GM21825 (cell line): ENCODE measurements around the gene FNDC10.
A peak's percentile ranks its signal among the peaks of the same experiment; 100 is the strongest.
"Not testable (repeated sequence)": the region's sequence is repeated elsewhere in the genome, so short reads cannot be mapped to it uniquely, and the experiment has no call there.

Experiments
- ATAC-seq: cut with Tn5 transposase; IDR thresholded peaks from one replicate; pipeline ENCODE4 v1.9.1; 2021; ENCODE audit warnings: mild to moderate bottlenecking, moderate library complexity; ENCODE audit not compliant: unreplicated experiment

FNDC10 gene

DNA sequence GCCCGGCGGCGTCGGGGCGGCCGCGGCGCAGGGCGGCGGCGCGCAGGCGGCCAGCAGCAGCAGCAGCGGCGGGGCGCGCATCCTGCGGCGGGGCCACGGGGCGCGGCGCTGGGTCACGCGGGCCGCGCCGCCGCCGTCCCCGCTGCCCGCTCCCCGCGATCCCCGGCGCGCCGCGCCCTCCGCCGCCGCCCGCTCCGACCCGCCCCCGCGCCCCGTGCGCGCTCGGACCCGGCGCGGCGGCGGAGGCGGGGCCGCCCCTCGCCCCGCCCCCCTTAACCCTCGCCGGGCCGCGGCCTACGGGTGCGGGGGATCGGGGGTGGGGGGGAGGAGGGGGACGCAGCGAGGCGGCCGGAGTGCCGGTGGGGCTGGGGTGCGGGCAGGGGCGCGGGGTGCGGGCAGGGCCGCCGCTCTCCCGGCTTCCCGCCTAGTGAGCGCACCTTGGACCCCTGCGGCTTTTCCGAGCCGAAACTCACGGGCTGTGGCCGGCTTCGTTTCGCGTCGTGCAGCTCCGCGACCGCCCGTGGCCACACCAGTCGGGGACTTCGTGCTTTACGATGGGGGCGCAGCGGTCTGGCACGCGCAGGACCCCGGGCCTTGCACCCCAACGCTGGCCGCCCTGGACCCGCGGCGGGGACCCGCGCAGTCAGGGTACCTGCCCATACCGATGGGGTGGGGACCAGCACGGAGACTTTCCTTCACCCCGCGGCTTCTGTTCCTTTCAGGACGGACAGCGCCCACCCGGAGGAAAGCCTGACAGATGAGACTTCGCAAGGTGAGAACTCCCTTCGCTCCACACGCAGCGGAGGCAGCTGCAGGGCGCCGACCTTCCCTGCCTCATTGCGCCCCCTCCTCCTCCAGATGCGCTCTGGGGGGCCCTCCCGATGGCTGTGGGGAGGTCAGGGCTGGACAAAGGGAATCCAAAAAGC lies at the start of gene FNDC10:
Gene FNDC10 (minus strand): TSS at position 201 of the 926 bp plus-strand sequence. CDS start 120 bp downstream, at position 81.
- ATAC-seq: no peak

DNA sequence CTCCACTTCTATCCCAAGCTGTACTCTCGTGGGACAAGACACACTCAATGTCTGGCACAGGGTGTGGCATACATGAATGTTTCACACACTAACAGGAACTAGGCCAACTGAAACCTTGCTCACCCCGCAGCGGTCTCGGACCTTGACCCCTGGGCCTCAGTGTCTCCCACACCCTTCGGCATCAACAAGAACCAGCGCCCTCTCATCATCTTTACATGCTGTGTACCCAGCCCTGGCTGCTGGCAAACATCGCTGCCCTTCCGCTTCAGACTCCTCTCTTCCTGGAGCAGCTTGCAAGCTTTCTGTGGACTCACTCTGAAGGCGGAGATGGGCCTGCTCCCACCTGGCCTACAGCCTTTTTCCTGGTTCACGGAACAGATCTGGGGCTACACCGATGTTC lies 48.3 kb upstream of the FNDC10 start:
- not testable (repeated sequence) for ATAC-seq

DNA sequence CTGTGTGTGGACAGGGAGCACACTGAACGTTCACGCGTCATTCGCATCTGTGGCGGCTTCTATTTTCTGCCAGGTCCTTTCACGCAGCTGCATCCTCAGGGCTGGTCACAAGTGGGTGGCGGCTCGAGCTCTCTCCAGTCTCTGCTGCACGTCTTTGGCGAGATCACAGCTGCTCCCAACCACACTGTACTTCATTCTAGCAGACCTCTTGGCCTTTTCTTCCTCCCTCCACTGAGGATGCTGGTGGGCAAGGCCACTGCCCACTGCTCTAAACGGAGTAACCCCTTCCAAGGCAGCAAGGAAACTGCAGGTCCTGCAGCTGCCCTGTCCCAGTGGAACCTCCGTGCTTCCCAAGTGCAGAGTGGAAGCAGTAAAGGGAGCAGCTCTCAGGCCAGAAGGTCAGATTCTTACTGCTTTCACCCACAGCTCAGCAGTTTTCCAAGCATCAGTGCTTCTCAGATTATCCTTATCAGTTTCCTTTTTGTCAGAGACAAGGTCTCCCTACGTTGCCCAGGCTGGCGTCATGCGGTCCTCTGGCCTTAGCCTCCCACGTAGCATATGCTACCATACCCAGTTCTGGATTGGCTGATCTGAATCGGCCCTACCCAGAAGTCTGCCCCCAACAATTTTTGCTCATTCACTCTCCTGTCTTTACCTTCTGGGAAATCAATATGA lies 47.8 kb upstream of the FNDC10 start:
- not testable (repeated sequence) for ATAC-seq

- ATAC-seq: not testable (repeated sequence)
Observed at GRCh38 chr1:1646326-1646725, 46.4 kb upstream of the FNDC10 start.

DNA sequence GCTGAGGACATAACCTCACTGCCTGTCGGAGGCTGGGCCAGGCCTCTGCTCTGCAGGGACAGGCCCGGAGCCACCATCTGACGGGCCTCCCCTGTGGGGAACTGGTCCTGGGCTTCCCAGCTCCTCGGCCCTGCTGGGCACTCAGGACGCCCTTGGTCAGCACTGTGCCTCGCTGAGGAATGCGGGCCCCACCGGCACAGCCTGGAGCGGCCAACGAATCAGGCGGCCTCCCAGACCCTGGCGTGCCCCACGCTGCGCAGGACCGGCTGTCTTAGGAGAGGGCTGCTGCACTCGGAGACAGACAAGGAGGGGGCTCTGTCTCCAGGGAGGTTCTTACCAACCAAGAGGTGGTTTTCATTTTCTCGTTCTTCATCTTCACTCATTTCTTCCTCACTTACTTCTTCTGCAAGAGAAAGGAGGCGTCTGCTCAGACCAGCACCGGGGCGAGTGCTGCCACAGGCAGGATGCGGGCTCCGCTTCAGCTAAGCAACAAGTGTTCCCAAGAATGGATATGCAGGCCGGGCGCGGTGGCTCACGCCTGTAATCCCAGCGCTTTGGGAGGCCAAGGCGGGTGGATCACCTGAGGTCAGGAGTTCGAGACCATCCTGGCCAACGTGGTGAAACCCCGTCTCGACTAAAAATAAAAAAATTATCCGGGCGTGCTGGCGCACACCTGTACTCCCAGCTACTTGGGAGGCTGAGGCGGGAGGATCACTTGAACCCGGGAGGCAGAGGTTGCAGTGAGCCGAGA lies 41.0 kb upstream of the FNDC10 start:
- not testable (repeated sequence) for ATAC-seq

GRCh38 chr1:1640081-1640480 lies 40.1 kb upstream of the FNDC10 start:
- ATAC-seq: not testable (repeated sequence)

DNA sequence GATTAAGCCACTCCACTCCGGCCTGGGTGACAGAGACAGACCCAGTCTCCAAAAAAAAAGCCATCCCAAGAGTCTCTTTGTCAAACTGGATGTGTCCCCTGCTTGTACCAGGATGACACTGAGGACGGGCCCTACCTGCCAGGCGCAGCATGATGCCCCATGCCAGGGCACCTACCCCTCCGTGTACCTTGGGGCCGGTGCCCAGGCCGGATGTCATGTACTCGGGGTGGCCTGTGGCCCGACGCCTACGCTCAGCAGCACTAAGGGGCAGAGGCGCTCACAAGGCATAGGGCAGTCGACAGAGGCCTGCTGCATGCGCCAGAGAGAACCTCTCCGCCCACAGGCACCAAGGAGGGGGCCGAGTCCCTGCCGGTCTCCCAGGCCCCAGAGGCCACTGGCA lies 39.4 kb upstream of the FNDC10 start:
- ATAC-seq: not testable (repeated sequence)

DNA sequence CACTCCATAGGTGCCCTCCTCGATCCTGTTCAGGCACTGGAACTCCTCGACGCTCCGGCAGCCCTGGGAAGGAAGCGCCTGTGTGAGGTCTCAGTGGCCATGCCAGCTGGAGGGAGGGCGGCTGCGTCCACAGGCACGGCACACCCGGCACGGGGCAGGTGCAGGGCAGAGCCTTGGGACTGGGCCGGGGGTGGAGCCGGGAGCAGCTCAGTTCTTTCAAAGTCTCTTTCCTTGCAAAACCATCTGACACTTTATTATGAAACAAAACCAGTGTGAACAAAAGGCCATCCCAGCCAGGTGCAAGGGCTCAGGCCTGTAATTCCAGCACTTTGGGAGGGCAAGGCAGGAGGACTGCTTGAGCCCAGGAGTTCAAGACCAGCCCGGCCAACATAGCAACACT lies 38.6 kb upstream of the FNDC10 start:
- not testable (repeated sequence) for ATAC-seq

DNA sequence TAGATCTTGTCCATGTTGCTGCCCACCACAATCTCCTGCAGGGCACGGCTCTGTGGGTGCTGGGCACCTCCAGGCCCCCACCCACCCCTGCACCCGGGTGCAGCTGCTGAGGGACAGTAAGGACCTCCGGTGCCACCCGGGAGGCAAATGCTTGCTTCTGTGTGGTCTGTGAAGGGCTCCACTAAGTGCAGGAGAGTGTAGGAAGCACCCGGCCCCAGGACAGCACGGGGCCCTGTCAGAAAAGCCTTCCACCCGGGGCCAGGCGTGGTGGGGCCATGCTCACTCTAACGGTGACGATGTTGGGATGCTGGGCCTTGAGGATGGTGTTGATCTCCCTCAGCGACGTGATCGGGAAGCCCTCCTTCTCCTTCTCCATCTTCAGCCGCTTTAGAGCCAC lies 37.5 kb upstream of the FNDC10 start:
- not testable (repeated sequence) for ATAC-seq

DNA sequence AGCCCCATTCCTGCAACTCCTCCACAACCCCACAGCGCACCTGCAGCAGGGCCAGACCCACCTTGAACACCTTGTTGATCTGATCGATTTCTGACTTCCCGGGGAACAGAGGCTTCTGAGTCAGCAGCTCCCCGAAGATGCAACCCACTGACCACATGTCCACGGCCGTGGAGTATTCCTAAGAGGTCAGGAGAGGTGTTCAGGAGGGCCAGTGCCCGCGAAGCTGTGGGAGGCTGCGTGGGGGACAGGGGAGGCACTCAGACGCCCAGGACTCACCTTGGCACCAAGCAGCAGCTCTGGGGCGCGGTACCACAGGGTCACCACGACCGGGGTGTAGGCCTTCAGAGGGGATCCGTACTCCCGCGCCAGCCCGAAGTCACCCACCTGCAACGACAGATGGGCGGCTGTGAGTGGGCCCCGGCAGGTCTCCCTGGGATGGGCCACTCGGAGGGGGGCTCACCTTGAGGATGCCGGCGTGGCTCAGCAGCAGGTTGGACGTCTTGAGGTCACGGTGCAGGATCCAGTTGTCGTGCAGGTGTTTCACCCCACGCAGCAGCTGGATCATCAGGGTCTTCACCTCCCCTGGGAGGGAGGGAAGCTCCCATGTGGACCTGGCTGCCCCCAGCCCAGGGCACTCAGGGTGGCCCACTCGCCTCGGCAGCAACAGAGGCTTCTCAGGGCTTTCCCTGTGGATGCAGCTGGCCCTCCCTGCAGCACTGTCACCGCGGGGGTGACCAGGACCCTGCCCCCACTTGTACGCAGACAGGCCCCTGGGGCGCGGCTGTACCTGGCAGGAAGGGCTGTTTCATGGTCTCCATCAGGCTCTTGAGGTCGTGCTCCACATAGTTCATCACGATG lies 36.9 kb upstream of the FNDC10 start:
- not testable (repeated sequence) for ATAC-seq

DNA sequence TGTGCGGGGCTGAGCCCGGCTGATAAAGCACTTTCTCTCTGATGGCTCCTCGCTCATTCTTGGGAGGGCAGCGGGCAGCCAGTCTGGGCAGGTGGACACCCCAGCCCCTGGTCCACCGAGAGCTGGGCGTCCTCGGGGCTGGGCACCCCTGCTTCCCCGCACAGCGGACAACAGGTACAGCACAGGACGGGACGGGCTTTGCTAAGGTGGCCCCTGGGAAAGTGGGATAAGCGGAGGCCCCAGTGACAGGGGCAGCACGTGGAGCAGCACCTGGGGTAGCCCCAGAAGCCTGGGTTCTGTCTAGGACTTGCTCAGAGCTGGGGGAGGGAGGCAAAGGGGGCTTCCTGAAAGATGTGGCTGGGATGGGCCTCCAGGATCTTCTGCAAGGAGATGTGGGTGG lies 34.7 kb upstream of the FNDC10 start:
- not testable (repeated sequence) for ATAC-seq

- not testable (repeated sequence) for ATAC-seq
Observed at GRCh38 chr1:1633409-1633808, 33.5 kb upstream of the FNDC10 start.

GRCh38 chr1:1631782-1632420 lies 32.0 kb upstream of the FNDC10 start, which contains the start of gene MMP23B:
TSS of gene MMP23B (plus strand) at chr1:1632173. CDS start at chr1:1632219, 46 bp downstream.
- no peak for ATAC-seq

DNA sequence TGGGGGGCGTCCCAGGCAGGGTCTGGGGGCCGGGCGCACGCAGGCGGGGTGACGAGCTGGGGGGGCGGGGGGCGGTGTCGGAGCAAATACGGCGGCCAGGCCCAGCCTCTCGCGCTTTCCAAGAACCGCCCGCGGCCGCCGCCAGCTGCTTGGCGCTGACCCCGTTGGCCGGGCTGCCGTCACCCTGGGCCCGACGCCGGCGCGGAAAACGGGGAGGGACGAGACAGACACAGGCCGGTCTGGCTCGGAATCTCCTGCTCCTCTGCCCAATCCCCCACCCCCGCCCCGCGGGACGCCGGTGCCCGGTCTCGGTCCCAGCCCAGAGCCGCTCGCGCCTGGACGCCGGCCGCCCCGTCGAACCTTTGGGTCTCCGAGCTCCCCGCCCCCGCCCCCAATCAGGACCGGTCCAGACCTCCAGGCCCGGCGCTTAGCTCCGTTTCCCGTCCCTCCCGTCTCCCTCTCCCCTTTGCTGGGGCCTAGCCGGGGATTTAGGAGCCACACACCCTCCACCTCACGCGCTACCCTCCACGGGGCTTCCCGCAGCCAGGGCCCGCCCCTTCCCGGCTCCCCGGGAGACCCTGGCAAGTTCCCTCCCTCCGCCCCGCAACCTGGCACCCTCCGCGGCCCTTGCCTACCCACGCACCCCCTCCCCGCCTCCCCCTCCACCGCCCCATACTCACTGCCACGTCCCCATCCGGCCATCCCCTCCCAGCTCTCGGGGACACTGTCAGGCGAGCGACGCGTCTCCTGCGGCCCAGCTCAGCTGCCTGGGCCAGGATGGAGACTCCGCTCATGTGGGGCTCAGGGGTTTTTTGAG lies 31.2 kb upstream of the FNDC10 start:
- ATAC-seq: no peak

GRCh38 chr1:1630191-1630964 lies 30.4 kb upstream of the FNDC10 start:
- ATAC-seq: peak; percentile 47

DNA sequence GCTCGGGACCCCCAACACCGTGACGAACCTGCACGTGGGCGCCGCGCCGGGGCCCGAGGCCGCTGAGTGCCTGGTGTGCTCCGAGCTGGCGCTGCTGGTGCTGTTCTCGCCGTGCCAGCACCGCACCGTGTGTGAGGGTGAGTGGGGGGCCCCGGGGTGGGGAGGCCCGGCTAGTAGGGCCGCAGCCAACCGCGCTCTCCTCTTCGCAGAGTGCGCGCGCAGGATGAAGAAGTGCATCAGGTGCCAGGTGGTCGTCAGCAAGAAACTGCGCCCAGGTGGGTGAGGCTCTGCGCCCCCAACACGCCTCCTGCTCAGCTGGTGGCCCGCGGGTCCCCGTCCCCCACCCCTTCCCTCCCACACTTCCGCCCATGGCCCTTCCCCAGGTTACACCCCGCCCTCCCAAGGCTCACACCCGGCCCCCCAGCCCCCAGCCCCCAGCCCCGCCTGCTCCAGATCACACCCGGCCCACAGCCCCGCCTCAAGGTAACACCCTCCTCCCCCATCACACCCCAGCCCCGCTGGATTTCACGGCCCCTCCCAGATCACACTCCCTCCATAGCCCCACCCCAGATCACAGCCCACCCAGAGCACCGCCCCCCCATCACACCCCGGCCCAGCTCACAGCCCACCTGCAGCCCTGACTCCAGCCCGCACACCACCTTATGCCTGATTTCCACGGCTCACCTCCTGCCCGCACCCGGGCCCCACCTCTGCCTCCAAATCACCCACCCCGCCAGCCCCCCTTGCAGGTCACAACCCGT lies 29.7 kb upstream of the FNDC10 start:
- ATAC-seq: no peak

- no peak for ATAC-seq
Observed at GRCh38 chr1:1628754-1629429, 29.0 kb upstream of the FNDC10 start.
